Stimulated activated CD4-positive, alpha-beta T cell treated with anti-CD3 and anti-CD28 coated beads, Interleukin-4, amount 100 ng/mL, for 4 hours (primary cell): ENCODE results near the gene SST.

Experiments used
- DNase-seq, 2 experiments: peaks; one replicate each; pipeline ENCODE4 v3.0.0-alpha.2; 2020

SST gene

GRCh38 chr3:187669675-187670504 is at the start of gene SST:
TSS of gene SST (minus strand) at chr3:187670394. CDS start at chr3:187670291, 103 bp downstream.
- no peak for DNase-seq

- DNase-seq = no peak
Observed at GRCh38 chr3:187719628-187720336, 49.6 kb upstream of the SST start.

GRCh38 chr3:187718802-187719201 is 48.6 kb upstream of the SST start:
- DNase-seq = no peak

GRCh38 chr3:187717572-187717971 is 47.4 kb upstream of the SST start:
- DNase-seq = no peak

- DNase-seq = peak; percentile 54 to 64
Observed at GRCh38 chr3:187714404-187714979, 44.3 kb upstream of the SST start.

GRCh38 chr3:187713504-187713903 is 43.3 kb upstream of the SST start:
- no peak for DNase-seq

GRCh38 chr3:187709155-187709554 is 39.0 kb upstream of the SST start:
- no peak for DNase-seq

GRCh38 chr3:187708696-187709095 is 38.5 kb upstream of the SST start:
- DNase-seq = no peak

GRCh38 chr3:187706971-187707370 is 36.8 kb upstream of the SST start:
- no peak for DNase-seq

GRCh38 chr3:187705164-187705563 is 35.0 kb upstream of the SST start:
- DNase-seq = no peak

GRCh38 chr3:187702507-187703033 is 32.4 kb upstream of the SST start, which contains the start of gene RTP2:
TSS of gene RTP2 (minus strand) at chr3:187702557. CDS start at chr3:187702128, 429 bp downstream.
- DNase-seq = no peak

- DNase-seq = no peak
Observed at GRCh38 chr3:187700249-187700648, 30.1 kb upstream of the SST start.

- DNase-seq = no peak
Observed at GRCh38 chr3:187698499-187699399, 28.6 kb upstream of the SST start.

- DNase-seq = no peak
Observed at GRCh38 chr3:187696021-187696420, 25.8 kb upstream of the SST start.

- no peak for DNase-seq
Observed at GRCh38 chr3:187695449-187695848, 25.3 kb upstream of the SST start.

GRCh38 chr3:187694801-187695200 is 24.6 kb upstream of the SST start:
- no peak for DNase-seq

GRCh38 chr3:187693431-187693830 is 23.2 kb upstream of the SST start:
- DNase-seq = no peak

- DNase-seq = no peak
Observed at GRCh38 chr3:187689984-187690383, 19.8 kb upstream of the SST start.

GRCh38 chr3:187686621-187687273 is 16.6 kb upstream of the SST start:
- DNase-seq = no peak

GRCh38 chr3:187685948-187686347 is 15.8 kb upstream of the SST start:
- no peak for DNase-seq

- DNase-seq = no peak
Observed at GRCh38 chr3:187684880-187685279, 14.7 kb upstream of the SST start.

GRCh38 chr3:187684444-187684843 is 14.2 kb upstream of the SST start:
- no peak for DNase-seq
